Activated naive CD8-positive, alpha-beta T cell treated with anti-CD3 and anti-CD28 coated beads, Interleukin-2, amount 50 U/mL, for 24 hours (primary cell): ENCODE data around the gene ATL3.
"Not testable (repeated sequence)": the region's sequence is repeated elsewhere in the genome, so short reads cannot be mapped to it uniquely, and the experiment has no call there.

Experiments
- ATAC-seq: fragments of 150-1000 bp; cut with Tn5 transposase; one replicate; pipeline ENCODE4 v1.10.0; 2021
- DNase-seq: peaks from one replicate; pipeline ENCODE4 v3.0.0; 2021
- H3K27ac Mint-ChIP-seq: one replicate; pipeline ENCODE4 v1.8.0; 2021; ENCODE audit warnings: mild to moderate bottlenecking, mixed read lengths
- H3K27me3 Mint-ChIP-seq: one replicate; pipeline ENCODE4 v1.8.0; 2021; ENCODE audit warnings: mixed read lengths
- H3K36me3 Mint-ChIP-seq: one replicate; pipeline ENCODE4 v1.8.0; 2021; ENCODE audit warnings: low read depth, mixed read lengths
- H3K4me1 Mint-ChIP-seq: one replicate; pipeline ENCODE4 v1.8.0; 2021; ENCODE audit warnings: mixed read lengths
- H3K4me3 Mint-ChIP-seq: one replicate; pipeline ENCODE4 v1.8.0; 2021; ENCODE audit warnings: mild to moderate bottlenecking, moderate library complexity, mixed read lengths
- H3K9me3 Mint-ChIP-seq: one replicate; pipeline ENCODE4 v1.8.0; 2021; ENCODE audit warnings: mixed read lengths

Gene ATL3

GRCh38 chr11:63599211-63600122 is 71.7 kb downstream of the ATL3 start:
- DNase-seq, result no peak
- Mint-ChIP-seq H3K9me3 (no peaks in the 10 kb centered on the region), H3K36me3 (no peaks in the 10 kb centered on the region), H3K4me3 (no peak overlapping the region), H3K27me3 (no peaks in the 10 kb centered on the region), H3K4me1 (peaks cover 6% of the 10 kb centered on the region), H3K27ac (no peak overlapping the region)
- no peak for ATAC-seq

DNA sequence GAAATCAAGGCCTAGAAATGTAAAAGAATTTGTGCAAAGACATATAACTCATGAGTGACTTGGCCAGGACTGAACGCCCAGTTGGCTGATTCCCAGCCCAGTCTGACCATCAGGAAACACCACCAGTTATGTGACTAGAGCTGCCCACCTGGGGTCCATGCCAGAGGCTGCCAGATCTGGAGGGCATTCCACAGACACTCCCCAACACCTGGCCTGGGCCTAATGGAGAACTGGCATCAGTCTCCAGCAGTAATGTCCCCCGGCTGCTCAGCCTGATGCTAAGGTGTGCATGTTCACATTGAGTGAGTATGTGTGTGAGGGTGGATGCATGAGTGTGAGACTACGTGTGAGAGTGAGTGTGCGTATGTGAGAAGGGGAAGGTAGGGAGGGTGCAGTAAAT is 72.6 kb downstream of the ATL3 start:
- H3K9me3 Mint-ChIP-seq, result no peaks in the 10 kb centered on the region
- no peaks in the 10 kb centered on the region for H3K27me3 Mint-ChIP-seq

DNA sequence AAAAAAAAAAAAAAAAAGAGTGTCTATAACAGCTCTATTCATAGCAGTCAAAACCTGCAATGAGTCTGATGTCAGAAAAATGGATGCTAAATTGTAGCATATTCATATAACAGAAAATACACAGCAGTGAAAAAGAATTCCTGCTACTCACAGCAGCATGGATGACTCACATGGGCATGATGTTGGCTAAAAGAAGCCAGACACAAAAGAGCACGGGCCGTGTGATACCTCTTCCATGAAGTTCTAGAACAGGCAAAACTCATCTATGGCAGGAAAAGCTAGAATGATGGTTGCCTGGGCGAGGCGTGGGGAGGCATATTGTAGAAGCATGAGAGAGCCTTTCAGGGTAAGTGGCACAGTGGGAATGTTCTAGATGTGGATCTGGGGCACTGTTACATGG is 75.9 kb downstream of the ATL3 start:
- Mint-ChIP-seq H3K36me3 (no peaks in the 10 kb centered on the region), H3K9me3 (no peaks in the 10 kb centered on the region), H3K4me3 (no peak overlapping the region), H3K4me1 (no peaks in the 10 kb centered on the region), H3K27me3 (no peaks in the 10 kb centered on the region), H3K27ac (no peak overlapping the region)
- DNase-seq (no peak), ATAC-seq (no peak)

More for the DNA sequence above, 72.6 kb downstream of the ATL3 start:
- H3K36me3 Mint-ChIP-seq, result no peaks in the 10 kb centered on the region
- DNase-seq, result no peak
- no peak overlapping the region for H3K4me3 Mint-ChIP-seq
- no peak overlapping the region for H3K27ac Mint-ChIP-seq
- H3K4me1 Mint-ChIP-seq, result peaks cover 6% of the 10 kb centered on the region
- ATAC-seq, result no peak

DNA sequence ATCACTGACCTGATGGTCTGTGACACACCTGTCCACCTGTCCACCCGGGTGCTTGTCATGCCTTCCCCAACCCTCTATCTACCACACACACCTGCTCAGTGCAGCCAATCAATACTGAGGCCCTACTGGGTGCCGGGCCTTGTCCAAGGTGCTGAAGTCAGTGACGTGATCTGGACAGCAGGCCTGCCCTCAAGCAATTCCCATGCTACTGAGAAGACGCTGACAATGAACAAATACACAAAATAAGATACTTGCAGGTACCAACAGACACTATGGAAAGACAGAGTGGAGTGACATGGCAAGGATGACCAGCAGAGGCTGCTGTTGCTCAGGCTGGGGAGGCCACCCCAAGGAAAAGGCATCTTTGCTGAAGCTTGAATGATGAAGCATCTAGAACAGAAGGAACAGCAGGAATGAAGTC is 78.2 kb downstream of the ATL3 start:
- Mint-ChIP-seq H3K36me3 (no peaks in the 10 kb centered on the region), H3K27me3 (no peaks in the 10 kb centered on the region), H3K4me1 (no peaks in the 10 kb centered on the region), H3K4me3 (no peak overlapping the region), H3K27ac (no peak overlapping the region), H3K9me3 (no peaks in the 10 kb centered on the region)
- no peak for DNase-seq
- no peak for ATAC-seq

DNA sequence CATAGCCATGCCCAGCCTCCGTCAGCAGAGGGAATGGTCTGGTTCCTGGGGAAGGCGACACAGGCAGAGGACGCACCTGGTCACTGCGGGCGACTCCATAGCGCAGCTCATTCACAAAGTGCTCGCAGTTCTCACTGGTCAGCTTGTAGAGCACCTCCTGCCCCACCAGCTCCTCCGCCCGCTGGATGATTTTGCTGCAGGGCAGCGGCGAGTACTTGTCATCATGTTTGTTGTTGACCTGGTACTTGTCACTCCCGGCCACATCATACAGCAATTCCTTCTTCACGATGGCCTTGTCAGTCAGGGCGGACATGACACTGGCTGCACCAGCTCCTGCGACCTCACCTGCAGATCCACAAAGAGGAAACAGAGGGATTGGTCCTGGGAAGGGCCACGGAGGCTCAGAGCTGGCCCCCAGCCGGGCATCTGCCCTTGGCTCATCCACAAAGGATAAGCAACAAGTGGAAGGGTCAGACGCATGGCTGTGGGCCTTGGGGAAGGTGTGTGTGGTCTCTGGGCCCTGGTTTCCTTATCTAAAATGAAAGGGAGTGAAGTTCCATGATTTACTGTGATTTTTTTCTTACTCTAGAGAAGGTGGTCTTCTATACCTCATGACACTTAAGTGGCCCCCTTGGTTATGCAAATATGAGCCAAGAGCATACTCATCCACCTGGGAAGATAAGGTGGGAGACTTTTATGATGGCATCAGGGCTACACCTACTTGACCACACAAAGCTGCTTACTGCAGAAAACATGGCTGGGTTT is 81.0 kb downstream of the ATL3 start:
- Mint-ChIP-seq H3K4me3 (no peak overlapping the region), H3K27ac (no peak overlapping the region), H3K9me3 (no peaks in the 10 kb centered on the region), H3K27me3 (no peaks in the 10 kb centered on the region), H3K4me1 (no peaks in the 10 kb centered on the region), H3K36me3 (peaks cover 4% of the 10 kb centered on the region)
- DNase-seq, result no peak
- no peak for ATAC-seq

- ATAC-seq (no peak), DNase-seq (no peak)
- Mint-ChIP-seq H3K4me3 (no peak overlapping the region), H3K27me3 (no peaks in the 10 kb centered on the region), H3K27ac (no peak overlapping the region), H3K4me1 (no peaks in the 10 kb centered on the region), H3K9me3 (no peaks in the 10 kb centered on the region), H3K36me3 (peaks cover 4% of the 10 kb centered on the region)
Measured at GRCh38 chr11:63589000-63589399, 82.2 kb downstream of the ATL3 start.

- Mint-ChIP-seq H3K4me1 (peaks cover 16% of the 10 kb centered on the region), H3K27me3 (no peaks in the 10 kb centered on the region), H3K27ac (no peak overlapping the region), H3K36me3 (peaks cover 10% of the 10 kb centered on the region), H3K9me3 (peaks cover 11% of the 10 kb centered on the region), H3K4me3 (no peak overlapping the region)
- ATAC-seq, result no peak
- no peak for DNase-seq
Measured at GRCh38 chr11:63586451-63587166, 84.6 kb downstream of the ATL3 start.

- Mint-ChIP-seq H3K27ac (no peak overlapping the region), H3K4me1 (peaks cover 17% of the 10 kb centered on the region)
Measured at GRCh38 chr11:63583357-63583677, 87.9 kb downstream of the ATL3 start.

GRCh38 chr11:63581224-63581623 is 90.0 kb downstream of the ATL3 start:
- ATAC-seq, H3K27me3 Mint-ChIP-seq, H3K4me3 Mint-ChIP-seq, H3K27ac Mint-ChIP-seq, DNase-seq: not testable (repeated sequence)
- Mint-ChIP-seq H3K4me1 (peaks cover 17% of the 10 kb centered on the region), H3K9me3 (peaks cover 26% of the 10 kb centered on the region), H3K36me3 (peaks cover 13% of the 10 kb centered on the region)

More at GRCh38 chr11:63583357-63583677, 87.9 kb downstream of the ATL3 start:
- Mint-ChIP-seq H3K36me3 (peaks cover 17% of the 10 kb centered on the region), H3K27me3 (no peaks in the 10 kb centered on the region), H3K4me3 (no peak overlapping the region), H3K9me3 (peaks cover 24% of the 10 kb centered on the region)
- ATAC-seq (no peak), DNase-seq (no peak)

DNA sequence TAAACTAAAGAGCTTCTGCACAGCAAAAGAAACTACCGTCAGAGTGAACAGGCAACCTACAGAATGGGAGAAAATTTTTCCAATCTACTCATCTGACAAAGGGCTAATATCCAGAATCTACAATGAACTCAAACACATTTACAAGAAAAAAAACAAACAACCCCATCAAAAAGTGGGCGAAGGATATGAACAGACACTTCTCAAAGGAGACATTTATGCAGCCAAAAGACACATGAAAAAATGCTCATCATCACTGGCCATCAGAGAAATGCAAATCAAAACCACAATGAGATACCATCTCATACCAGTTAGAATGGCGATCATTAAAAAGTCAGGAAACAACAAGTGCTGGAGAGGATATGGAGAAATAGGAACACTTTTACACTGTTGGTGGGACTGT is 92.3 kb downstream of the ATL3 start:
- not testable (repeated sequence) for H3K27ac Mint-ChIP-seq
- H3K4me1 Mint-ChIP-seq, result peaks cover 28% of the 10 kb centered on the region

DNA sequence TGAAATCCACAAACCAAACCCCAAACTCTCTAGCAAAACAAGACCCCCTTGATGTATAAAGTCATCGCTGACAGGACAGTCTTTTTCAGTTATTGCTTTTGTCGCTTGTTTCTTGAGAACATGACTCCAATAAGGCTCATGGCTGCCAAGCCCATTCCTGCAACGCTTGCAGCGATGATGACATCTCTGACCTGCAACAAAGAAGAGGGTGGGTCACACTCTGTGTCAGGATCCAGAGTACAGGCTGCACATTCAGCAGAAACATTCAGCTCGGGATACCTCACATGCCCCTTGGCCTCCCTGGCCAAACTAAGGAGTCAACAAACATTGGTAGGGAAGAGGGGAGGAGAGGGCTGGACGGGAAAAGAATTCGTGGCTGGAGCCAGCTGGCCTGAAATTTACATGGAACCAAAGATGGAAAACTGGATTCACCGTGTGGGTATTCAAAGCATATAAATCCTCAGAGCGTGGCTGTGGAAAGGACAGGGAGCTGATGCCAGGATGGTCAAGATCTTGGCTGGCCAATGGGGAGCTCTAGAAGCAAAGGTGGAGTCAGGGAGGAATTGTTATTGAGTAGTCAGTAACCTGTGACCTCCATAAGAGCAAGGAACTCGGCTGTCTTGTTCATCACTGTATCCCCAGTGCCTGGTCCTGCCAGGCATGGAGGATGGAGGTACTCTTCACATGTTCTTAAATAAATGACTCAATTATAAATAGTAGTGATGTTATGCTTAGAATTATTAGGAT is 96.1 kb downstream of the ATL3 start:
- peaks cover 5% of the 10 kb centered on the region for H3K36me3 Mint-ChIP-seq
- H3K4me1 Mint-ChIP-seq, result peaks cover 14% of the 10 kb centered on the region
- ATAC-seq, result no peak
- H3K4me3 Mint-ChIP-seq, result peak overlapping the region; percentile 56
- no peak for DNase-seq
- H3K27me3 Mint-ChIP-seq, result no peaks in the 10 kb centered on the region
- H3K27ac Mint-ChIP-seq, result peak overlapping the region; percentile 61
- H3K9me3 Mint-ChIP-seq, result peaks cover 3% of the 10 kb centered on the region

More for the DNA sequence above, 92.3 kb downstream of the ATL3 start:
- ATAC-seq, H3K27me3 Mint-ChIP-seq, H3K4me3 Mint-ChIP-seq, DNase-seq: not testable (repeated sequence)
- H3K36me3 Mint-ChIP-seq, result peaks cover 13% of the 10 kb centered on the region
- peaks cover 26% of the 10 kb centered on the region for H3K9me3 Mint-ChIP-seq
